Liver (tissue), 3 donors: ENCODE results near the gene CMTM8.

Experiments
- CTCF ChIP-seq: fragments of 150-350 bp; IDR thresholded peaks from 2 replicates; pipeline ENCODE4 v1.5.1; 2017; ENCODE audit warnings: improper control_type of control experiment, low read depth, low read length; ENCODE audit not compliant: missing input control
- EGR1 ChIP-seq, 2 donors: IDR thresholded peaks; 2 replicates each; pipeline ENCODE4 v1.6.1; 2016 to 2018; ENCODE audit warnings: antibody characterized with exemption in 2 of 2, low read depth in 2 of 2
- GABPA ChIP-seq, 2 donors: IDR thresholded peaks in 1 of 2; conservative IDR thresholded peaks in 1 of 2; 2 replicates each; pipeline ENCODE4 v1.6.1; 2016; ENCODE audit warnings: antibody characterized with exemption in 2 of 2, mild to moderate bottlenecking in 1 of 2, moderate library complexity in 1 of 2
- HNF4G ChIP-seq: IDR thresholded peaks from 2 replicates; pipeline ENCODE4 v1.6.1; 2016; ENCODE audit warnings: antibody characterized with exemption
- JUND ChIP-seq, 2 donors: IDR thresholded peaks; 2 replicates each; pipeline ENCODE4 v1.6.1; 2016; ENCODE audit warnings: antibody characterized with exemption in 2 of 2
- NR2F2 ChIP-seq: IDR thresholded peaks from 2 replicates; pipeline ENCODE4 v1.6.1; 2016; ENCODE audit warnings: antibody characterized with exemption
- RAD21 ChIP-seq, 2 donors: IDR thresholded peaks; 2 replicates each; pipeline ENCODE4 v1.6.1; 2016; ENCODE audit warnings: antibody characterized with exemption in 2 of 2, mild to moderate bottlenecking in 2 of 2
- REST ChIP-seq: IDR thresholded peaks from 2 replicates; pipeline ENCODE4 v1.6.1; 2016; ENCODE audit warnings: antibody characterized with exemption, mild to moderate bottlenecking
- SP1 ChIP-seq: IDR thresholded peaks from 2 replicates; pipeline ENCODE4 v1.6.1; 2018; ENCODE audit warnings: antibody characterized with exemption, mild to moderate bottlenecking
- TAF1 ChIP-seq: conservative IDR thresholded peaks from 2 replicates; pipeline ENCODE4 v1.6.1; 2016; ENCODE audit warnings: antibody characterized with exemption, mild to moderate bottlenecking
- YY1 ChIP-seq: IDR thresholded peaks from 2 replicates; pipeline ENCODE4 v1.6.1; 2016; ENCODE audit warnings: antibody characterized with exemption, mild to moderate bottlenecking
- ZBTB33 ChIP-seq: IDR thresholded peaks from 2 replicates; pipeline ENCODE4 v1.6.1; 2016; ENCODE audit warnings: antibody characterized with exemption
- TF ChIP-seq, protein P1 (sequence below): IDR thresholded peaks from 2 replicates; pipeline ENCODE4 v1.6.1; 2016; ENCODE audit warnings: antibody characterized with exemption
- TF ChIP-seq, protein P2 (sequence below): IDR thresholded peaks from 2 replicates; pipeline ENCODE4 v1.6.1; 2016; ENCODE audit warnings: antibody characterized with exemption
- donor health status: healthy.
- donor health status: healthy.

GRCh38 chr3:32237670-32238452 lies 619 bp upstream of the CMTM8 start:
- TF ChIP-seq, protein P1, sequence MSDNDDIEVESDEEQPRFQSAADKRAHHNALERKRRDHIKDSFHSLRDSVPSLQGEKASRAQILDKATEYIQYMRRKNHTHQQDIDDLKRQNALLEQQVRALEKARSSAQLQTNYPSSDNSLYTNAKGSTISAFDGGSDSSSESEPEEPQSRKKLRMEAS, result peak; percentile 21
- TF ChIP-seq RAD21 (IDR thresholded peaks at IDR 0.05), result peak; percentile 17 to 55
- TF ChIP-seq CTCF, result no peak
- TF ChIP-seq YY1, result peak; percentile 75
- TF ChIP-seq, protein P2, sequence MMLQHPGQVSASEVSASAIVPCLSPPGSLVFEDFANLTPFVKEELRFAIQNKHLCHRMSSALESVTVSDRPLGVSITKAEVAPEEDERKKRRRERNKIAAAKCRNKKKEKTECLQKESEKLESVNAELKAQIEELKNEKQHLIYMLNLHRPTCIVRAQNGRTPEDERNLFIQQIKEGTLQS, result no peak
- TF ChIP-seq JUND (IDR thresholded peaks at IDR 0.05), result peak in 1 of 2 donors; percentile 38
- TF ChIP-seq REST, result peak; percentile 26
- peak; percentile 68 for TF ChIP-seq NR2F2
- TF ChIP-seq SP1, result peak; percentile 75
- TF ChIP-seq TAF1, result peak; percentile 43
- TF ChIP-seq ZBTB33, result no peak
- TF ChIP-seq GABPA (IDR thresholded peaks at IDR 0.05 in 1 of 2, conservative IDR thresholded peaks at IDR 0.05 in 1 of 2), result peak in 1 of 2 donors; percentile 59
- TF ChIP-seq HNF4G, result peak; percentile 74
- no peak for TF ChIP-seq EGR1 (IDR thresholded peaks at IDR 0.05; ENCODE audit: low read depth in 2 of 2)
